SK-N-SH (cell line): Measurements from ENCODE around the gene ITCH. TPM values are rescaled to one million over a fixed set of nuclear protein-coding genes. Genes with fewer than 3 reads are reported as not detected.

Experiments
- CTCF ChIA-PET: fragments of 300-600, 350-600 bp; formaldehyde crosslinking; extraction: SDS; loops from one replicate; lab custom pipeline; 2021; lab: Yijun Ruan, JAX
- POLR2A ChIA-PET: fragments of 350-600 bp; sonication (Branson Sonifier 250); formaldehyde crosslinking; extraction: SDS; loops from one replicate; lab custom pipeline; 2020; ENCODE audit warnings: antibody characterized with exemption, inconsistent platforms; lab: Yijun Ruan, JAX
- DNase-seq: peaks from one replicate; pipeline ENCODE4 v3.0.0; 2012
- H2AFZ ChIP-seq: fragments of 200-600 bp; sonication (generic); 2 replicates; pipeline ENCODE4 v1.8.1; 2016; ENCODE audit warnings: antibody characterized with exemption, mild to moderate bottlenecking, low read depth
- H3F3A ChIP-seq: fragments of 200-600 bp; sonication (generic); replicated peaks from 2 replicates; pipeline ENCODE3; 2016; ENCODE audit warnings: antibody characterized with exemption, mild to moderate bottlenecking; ENCODE audit not compliant: insufficient read depth
- H3K27ac ChIP-seq, 2 experiments: fragments of 200-500 bp in 1 of 2; fragments of 200-600 bp in 1 of 2; sonication (Bioruptor generic) in 1 of 2; sonication (generic), shearing (Covaris generic) in 1 of 2; 2 replicates each; pipeline versions ENCODE4 v1.5.1 to v1.6.1; 2014 to 2016; ENCODE audit warnings: low read depth in 2 of 2, inconsistent platforms in 1 of 2, low read length in 1 of 2, mild to moderate bottlenecking in 1 of 2, mixed read lengths in 1 of 2
- H3K27me3 ChIP-seq: fragments of 200-600 bp; sonication (generic), shearing (Covaris generic); 2 replicates; pipeline ENCODE4 v1.6.1; 2016; ENCODE audit warnings: mixed run types; ENCODE audit not compliant: insufficient read depth
- H3K36me3 ChIP-seq, 2 experiments: fragments of 200-500 bp in 1 of 2; fragments of 200-600 bp in 1 of 2; sonication (Bioruptor generic) in 1 of 2; sonication (generic) in 1 of 2; replicated peaks in 1 of 2; 2 replicates each; pipeline versions ENCODE3 to v1.5.1; 2014 to 2016; ENCODE audit warnings: low read length in 1 of 2, mild to moderate bottlenecking in 1 of 2; ENCODE audit not compliant: insufficient read depth in 2 of 2, control insufficient read depth in 1 of 2
- H3K4me1 ChIP-seq, 2 experiments: fragments of 200-500 bp in 1 of 2; fragments of 200-600 bp in 1 of 2; sonication (Bioruptor generic) in 1 of 2; sonication (generic), shearing (Covaris generic) in 1 of 2; 2 replicates each; pipeline versions ENCODE4 v1.5.1 to v1.6.1; 2014 to 2016; ENCODE audit warnings: low read depth in 1 of 2, low read length in 1 of 2, mixed run types in 1 of 2; ENCODE audit not compliant: insufficient read depth in 2 of 2, control insufficient read depth in 1 of 2
- H3K4me2 ChIP-seq: fragments of 200-600 bp; sonication (generic), shearing (Covaris generic); 2 replicates; pipeline ENCODE4 v1.6.1; 2017; ENCODE audit warnings: mixed run types
- H3K4me3 ChIP-seq, 2 experiments: fragments of 200-500 bp in 1 of 2; fragments of 200-600 bp in 1 of 2; sonication (Bioruptor generic) in 1 of 2; sonication (generic), shearing (Covaris generic) in 1 of 2; 2 replicates each; pipeline versions ENCODE4 v1.5.1 to v1.8.1; 2014 to 2016; ENCODE audit warnings: low read depth in 2 of 2, inconsistent platforms in 1 of 2, low read length in 1 of 2, mild to moderate bottlenecking in 1 of 2, mixed read lengths in 1 of 2, moderate library complexity in 1 of 2
- H3K79me2 ChIP-seq: fragments of 200-600 bp; sonication (generic); 2 replicates; pipeline ENCODE4 v1.8.1; 2017; ENCODE audit warnings: mild to moderate bottlenecking; ENCODE audit not compliant: insufficient read depth
- H3K9ac ChIP-seq: fragments of 200-600 bp; sonication (generic); 2 replicates; pipeline ENCODE4 v1.6.1; 2017; ENCODE audit warnings: mixed run types
- H3K9me2 ChIP-seq: fragments of 200-600 bp; sonication (generic); 2 replicates; pipeline ENCODE4 v1.6.1; 2017; ENCODE audit warnings: mixed run types
- H3K9me3 ChIP-seq: fragments of 200-600 bp; sonication (generic); 2 replicates; pipeline ENCODE4 v1.6.1; 2017; ENCODE audit warnings: mixed run types, mild to moderate bottlenecking, moderate library complexity
- H4K20me1 ChIP-seq: fragments of 200-600 bp; sonication (generic); 2 replicates; pipeline ENCODE4 v1.6.1; 2017; ENCODE audit warnings: mild to moderate bottlenecking, mixed run types; ENCODE audit not compliant: insufficient read depth
- CHD2 ChIP-seq: fragments of 150-350 bp; IDR thresholded peaks from 2 replicates; pipeline ENCODE4 v1.6.1; 2018; ENCODE audit warnings: low read length; ENCODE audit not compliant: partially characterized antibody
- ELF1 ChIP-seq: IDR thresholded peaks from 2 replicates; pipeline ENCODE4 v1.4.0; 2012
- EP300 ChIP-seq, 2 experiments: IDR thresholded peaks; 2 replicates each; pipeline versions ENCODE4 v1.4.0 to v1.6.1; 2012; ENCODE audit warnings: borderline replicate concordance in 1 of 2, low read depth in 1 of 2, low read length in 1 of 2
- FOXJ3 ChIP-seq: sonication (generic); formaldehyde crosslinking; IDR thresholded peaks from 2 replicates; pipeline ENCODE4 v1.5.1; 2020; ENCODE audit warnings: mild to moderate bottlenecking, missing genetic modification reagents
- GABPA ChIP-seq: IDR thresholded peaks from 2 replicates; pipeline ENCODE4 v1.4.0; 2012; ENCODE audit warnings: low read depth, mild to moderate bottlenecking
- GATA2 ChIP-seq: sonication (generic); formaldehyde crosslinking; IDR thresholded peaks from 2 replicates; pipeline ENCODE4 v1.5.0; 2020; ENCODE audit warnings: mild to moderate bottlenecking, missing genetic modification reagents
- RCOR1 ChIP-seq: fragments of 150-350 bp; IDR thresholded peaks from 2 replicates; pipeline ENCODE4 v1.6.1; 2017; ENCODE audit warnings: antibody characterized with exemption, low read length
- SMC3 ChIP-seq: IDR thresholded peaks from 2 replicates; pipeline ENCODE4 v1.6.1; 2012; ENCODE audit warnings: low read depth, low read length, improper control_type of control experiment
- TAF1 ChIP-seq: IDR thresholded peaks from 2 replicates; pipeline ENCODE4 v1.6.1; 2012; ENCODE audit warnings: low read depth, mild to moderate bottlenecking, low read length, moderate library complexity, borderline replicate concordance
- YY1 ChIP-seq: IDR thresholded peaks from 2 replicates; pipeline ENCODE4 v1.4.0; 2012; ENCODE audit warnings: low read depth, mild to moderate bottlenecking
- WGBS: methylation state at CpG from one replicate; pipeline ENCODE4 v1.1.6; 2017; ENCODE audit warnings: low lambda C conversion rate; 5-methylcytosine and 5-hydroxymethylcytosine counted together
- polyA plus RNA-seq, 3 experiments: library from polyadenylated mRNA; depleted of rRNA; stranded (reverse); fragments of >200 nt; gene quantifications; 2 replicates each; pipeline ENCODE4 v1.2.3, GENCODE V29; 2012
- TF ChIP-seq, protein P1 (sequence below): IDR thresholded peaks from 2 replicates; pipeline ENCODE4 v1.4.0; 2012; ENCODE audit warnings: low read depth
- TF ChIP-seq, protein P2 (sequence below): fragments of 200-600 bp; sonication (generic); IDR thresholded peaks from 2 replicates; pipeline ENCODE4 v1.6.1; 2017; ENCODE audit warnings: antibody characterized with exemption, mild to moderate bottlenecking, moderate library complexity
- TF ChIP-seq, protein P3 (sequence below): fragments of 150-350 bp; IDR thresholded peaks from 2 replicates; pipeline ENCODE4 v1.6.1; 2017; ENCODE audit warnings: antibody characterized with exemption, low read length, low read depth, borderline replicate concordance
- TF ChIP-seq, protein P4 (sequence below): IDR thresholded peaks from 2 replicates; pipeline ENCODE4 v1.4.0; 2012; ENCODE audit warnings: low read depth, borderline replicate concordance
- TF ChIP-seq, protein P5 (sequence below): IDR thresholded peaks from 2 replicates; pipeline ENCODE4; 2012

Gene ITCH
- polyA plus RNA-seq, 1 of the 3 experiments (the other 2 are of a cell fraction) = 3.8 TPM

DNA sequence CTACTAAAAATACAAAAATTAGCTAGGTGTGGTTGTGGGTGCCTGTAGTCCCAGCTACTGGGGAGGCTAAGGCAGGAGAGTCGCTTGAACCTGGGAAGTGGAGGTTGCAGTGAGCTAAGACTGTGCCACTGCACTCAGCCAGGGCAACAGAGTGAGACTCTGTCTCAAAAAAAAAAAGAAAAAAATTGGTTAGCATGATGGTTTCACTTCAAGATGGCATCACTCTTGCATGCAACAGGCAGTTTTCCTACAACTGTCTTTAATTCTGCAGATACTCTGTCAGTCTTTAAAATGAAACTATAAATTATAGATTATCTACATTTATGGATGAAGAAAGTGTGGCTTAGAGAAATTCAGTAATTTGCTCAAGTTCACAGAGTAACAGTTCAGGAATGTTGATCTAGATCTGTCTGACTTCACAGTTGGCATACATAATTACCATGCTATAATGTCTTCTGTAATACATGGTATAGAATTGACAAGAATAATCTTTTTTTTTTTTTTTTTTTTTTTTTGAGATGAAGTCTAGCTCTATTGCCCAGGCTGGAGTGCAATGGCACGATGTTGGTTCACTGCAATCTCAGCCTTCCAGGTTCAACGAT, 27.0 kb downstream of the ITCH start:
- POLR2A ChIA-PET = no interaction called here

DNA sequence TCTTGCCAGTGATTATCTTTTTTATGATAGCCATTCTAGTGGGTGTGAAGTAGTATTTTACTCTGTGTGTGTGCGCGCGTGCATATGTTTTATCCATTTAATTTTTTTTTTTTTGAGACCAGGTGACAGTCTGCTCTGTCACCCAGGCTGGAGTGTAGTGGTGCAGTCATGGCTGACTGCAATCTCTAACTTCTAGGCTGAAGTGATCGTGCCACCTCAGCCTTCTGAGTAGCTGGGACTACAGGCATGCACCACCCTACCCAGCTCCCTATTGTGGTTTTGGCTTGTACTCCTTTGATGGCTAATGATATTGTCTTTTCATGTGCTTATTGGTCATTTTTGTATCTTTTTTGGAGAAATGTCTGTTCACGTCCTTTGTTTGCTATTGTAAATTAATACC, 33.3 kb downstream of the ITCH start:
- Histone ChIP-seq H3K79me2 (peaks cover 95% of the 10 kb centered on the region), H4K20me1 (peaks cover 60% of the 10 kb centered on the region), H3K4me2 (no peak overlapping the region), H3K36me3 (peaks cover 10 to 53% of the 10 kb centered on the region in 2 experiments), H3K9ac (no peak overlapping the region), H3K9me3 (no peaks in the 10 kb centered on the region), H3F3A (peaks cover 28% of the 10 kb centered on the region), H3K27ac (no peak overlapping the region), H2AFZ (no peak overlapping the region), H3K27me3 (no peaks in the 10 kb centered on the region), H3K4me1 (peaks cover 0 to 14% of the 10 kb centered on the region in 2 experiments; a peak in 2 of 4 replicates), H3K4me3 (no peak overlapping the region), H3K9me2 (no peaks in the 10 kb centered on the region)
- TF ChIP-seq TAF1 = no peak
- no peak for TF ChIP-seq GABPA
- no peak for TF ChIP-seq SMC3
- TF ChIP-seq, protein P1, sequence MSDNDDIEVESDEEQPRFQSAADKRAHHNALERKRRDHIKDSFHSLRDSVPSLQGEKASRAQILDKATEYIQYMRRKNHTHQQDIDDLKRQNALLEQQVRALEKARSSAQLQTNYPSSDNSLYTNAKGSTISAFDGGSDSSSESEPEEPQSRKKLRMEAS = no peak
- no peak for TF ChIP-seq YY1
- TF ChIP-seq ELF1 = no peak
- TF ChIP-seq, protein P2, sequence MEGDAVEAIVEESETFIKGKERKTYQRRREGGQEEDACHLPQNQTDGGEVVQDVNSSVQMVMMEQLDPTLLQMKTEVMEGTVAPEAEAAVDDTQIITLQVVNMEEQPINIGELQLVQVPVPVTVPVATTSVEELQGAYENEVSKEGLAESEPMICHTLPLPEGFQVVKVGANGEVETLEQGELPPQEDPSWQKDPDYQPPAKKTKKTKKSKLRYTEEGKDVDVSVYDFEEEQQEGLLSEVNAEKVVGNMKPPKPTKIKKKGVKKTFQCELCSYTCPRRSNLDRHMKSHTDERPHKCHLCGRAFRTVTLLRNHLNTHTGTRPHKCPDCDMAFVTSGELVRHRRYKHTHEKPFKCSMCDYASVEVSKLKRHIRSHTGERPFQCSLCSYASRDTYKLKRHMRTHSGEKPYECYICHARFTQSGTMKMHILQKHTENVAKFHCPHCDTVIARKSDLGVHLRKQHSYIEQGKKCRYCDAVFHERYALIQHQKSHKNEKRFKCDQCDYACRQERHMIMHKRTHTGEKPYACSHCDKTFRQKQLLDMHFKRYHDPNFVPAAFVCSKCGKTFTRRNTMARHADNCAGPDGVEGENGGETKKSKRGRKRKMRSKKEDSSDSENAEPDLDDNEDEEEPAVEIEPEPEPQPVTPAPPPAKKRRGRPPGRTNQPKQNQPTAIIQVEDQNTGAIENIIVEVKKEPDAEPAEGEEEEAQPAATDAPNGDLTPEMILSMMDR = no peak
- TF ChIP-seq FOXJ3 (CRISPR knock-in tag) = no peak
- TF ChIP-seq RCOR1 = no peak
- no peak for TF ChIP-seq GATA2 (CRISPR knock-in tag)
- TF ChIP-seq, protein P3, sequence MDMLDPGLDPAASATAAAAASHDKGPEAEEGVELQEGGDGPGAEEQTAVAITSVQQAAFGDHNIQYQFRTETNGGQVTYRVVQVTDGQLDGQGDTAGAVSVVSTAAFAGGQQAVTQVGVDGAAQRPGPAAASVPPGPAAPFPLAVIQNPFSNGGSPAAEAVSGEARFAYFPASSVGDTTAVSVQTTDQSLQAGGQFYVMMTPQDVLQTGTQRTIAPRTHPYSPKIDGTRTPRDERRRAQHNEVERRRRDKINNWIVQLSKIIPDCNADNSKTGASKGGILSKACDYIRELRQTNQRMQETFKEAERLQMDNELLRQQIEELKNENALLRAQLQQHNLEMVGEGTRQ = no peak
- ChIA-PET CTCF (interaction anchor here (1.2 kb wide), 2 partner anchors 33 to 83 kb away, joined by 3 read pairs; no protein-coding TSS in a partner anchor), POLR2A (no interaction called here)
- DNase-seq = no peak
- 94% methylated on average over 5 of the region's 5 CpGs for WGBS

More for the DNA sequence above, 27.0 kb downstream of the ITCH start:
- Histone ChIP-seq H3K4me1 (peaks cover 2 to 26% of the 10 kb centered on the region in 2 experiments; a peak in 3 of 4 replicates), H3K4me2 (peak overlapping the region; percentile 32), H3K27ac (peak overlapping the region in 1 of 2 experiments; percentile 84; a peak in 2 of 4 replicates), H4K20me1 (peaks cover 84% of the 10 kb centered on the region), H3K9me2 (no peaks in the 10 kb centered on the region), H3K4me3 (no peak overlapping the region), H3F3A (peaks cover 43% of the 10 kb centered on the region), H3K9ac (no peak overlapping the region), H3K79me2 (peaks cover 91% of the 10 kb centered on the region), H3K9me3 (no peaks in the 10 kb centered on the region), H3K36me3 (peaks cover 7 to 31% of the 10 kb centered on the region in 2 experiments), H2AFZ (no peak overlapping the region), H3K27me3 (no peaks in the 10 kb centered on the region)
- TF ChIP-seq GABPA = no peak
- no peak for TF ChIP-seq YY1
- TF ChIP-seq, protein P4, sequence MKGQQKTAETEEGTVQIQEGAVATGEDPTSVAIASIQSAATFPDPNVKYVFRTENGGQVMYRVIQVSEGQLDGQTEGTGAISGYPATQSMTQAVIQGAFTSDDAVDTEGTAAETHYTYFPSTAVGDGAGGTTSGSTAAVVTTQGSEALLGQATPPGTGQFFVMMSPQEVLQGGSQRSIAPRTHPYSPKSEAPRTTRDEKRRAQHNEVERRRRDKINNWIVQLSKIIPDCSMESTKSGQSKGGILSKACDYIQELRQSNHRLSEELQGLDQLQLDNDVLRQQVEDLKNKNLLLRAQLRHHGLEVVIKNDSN = no peak
- no peak for TF ChIP-seq CHD2
- TF ChIP-seq, protein P2 = no peak
- TF ChIP-seq, protein P5, sequence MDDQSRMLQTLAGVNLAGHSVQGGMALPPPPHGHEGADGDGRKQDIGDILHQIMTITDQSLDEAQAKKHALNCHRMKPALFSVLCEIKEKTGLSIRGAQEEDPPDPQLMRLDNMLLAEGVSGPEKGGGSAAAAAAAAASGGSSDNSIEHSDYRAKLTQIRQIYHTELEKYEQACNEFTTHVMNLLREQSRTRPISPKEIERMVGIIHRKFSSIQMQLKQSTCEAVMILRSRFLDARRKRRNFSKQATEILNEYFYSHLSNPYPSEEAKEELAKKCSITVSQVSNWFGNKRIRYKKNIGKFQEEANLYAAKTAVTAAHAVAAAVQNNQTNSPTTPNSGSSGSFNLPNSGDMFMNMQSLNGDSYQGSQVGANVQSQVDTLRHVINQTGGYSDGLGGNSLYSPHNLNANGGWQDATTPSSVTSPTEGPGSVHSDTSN = no peak
- TF ChIP-seq GATA2 (CRISPR knock-in tag) = no peak
- TF ChIP-seq TAF1 = no peak
- no peak for TF ChIP-seq EP300 (IDR thresholded peaks at IDR 0.05; ENCODE audit: borderline replicate concordance in 1 of 2, low read depth in 1 of 2, low read length in 1 of 2)
- CTCF ChIA-PET = no interaction called here
- DNase-seq = no peak
- WGBS = 92% methylated on average over 3 of the region's 3 CpGs
